GM12872 (cell line): ENCODE results near the gene SEL1L2.

Source experiments
- CTCF ChIP-seq: IDR thresholded peaks from 3 replicates; pipeline ENCODE4 v1.5.1; 2011; ENCODE audit warnings: low read depth, mild to moderate bottlenecking, low read length, moderate library complexity; ENCODE audit not compliant: insufficient read depth

SEL1L2 gene

DNA sequence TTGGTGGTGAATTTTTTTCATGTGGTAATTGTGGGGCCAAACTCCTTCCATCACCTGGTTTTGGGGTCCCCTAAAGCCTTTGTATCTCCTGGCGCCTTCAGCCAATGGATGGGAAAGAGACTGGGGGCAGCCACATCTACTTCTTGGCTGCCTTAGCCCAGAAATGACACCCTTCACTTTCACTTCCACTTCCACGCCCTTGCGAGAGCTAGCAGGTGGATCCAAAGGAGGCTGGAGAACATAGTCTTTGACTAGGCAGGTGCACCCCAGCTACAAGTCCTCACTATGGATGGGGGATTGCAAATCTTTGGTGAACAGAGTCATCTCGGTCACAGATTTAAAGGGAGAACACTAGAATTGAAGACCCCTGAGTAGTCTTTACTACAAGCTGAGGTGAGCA, 134.8 kb downstream of the SEL1L2 start:
- TF ChIP-seq CTCF, result no peak

DNA sequence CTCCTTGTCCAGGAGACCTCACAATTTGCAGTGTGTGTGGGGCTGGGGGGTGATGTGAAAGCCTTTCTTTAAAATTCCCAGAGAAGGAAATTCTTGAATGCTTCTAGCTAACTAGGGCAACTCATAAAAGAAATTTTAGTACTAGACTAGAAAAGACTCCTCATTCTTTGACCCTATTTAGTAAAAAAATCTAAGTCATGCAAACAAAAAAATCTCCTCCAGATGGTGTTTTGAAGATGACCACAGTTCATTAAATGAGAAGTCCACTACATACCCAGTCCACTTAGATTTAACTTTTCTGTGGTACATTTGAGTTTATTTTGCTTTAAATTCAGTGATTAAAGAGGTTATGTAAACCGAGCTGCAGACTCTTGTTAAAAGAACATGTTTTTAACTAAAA, 138.1 kb downstream of the SEL1L2 start:
- no peak for TF ChIP-seq CTCF

DNA sequence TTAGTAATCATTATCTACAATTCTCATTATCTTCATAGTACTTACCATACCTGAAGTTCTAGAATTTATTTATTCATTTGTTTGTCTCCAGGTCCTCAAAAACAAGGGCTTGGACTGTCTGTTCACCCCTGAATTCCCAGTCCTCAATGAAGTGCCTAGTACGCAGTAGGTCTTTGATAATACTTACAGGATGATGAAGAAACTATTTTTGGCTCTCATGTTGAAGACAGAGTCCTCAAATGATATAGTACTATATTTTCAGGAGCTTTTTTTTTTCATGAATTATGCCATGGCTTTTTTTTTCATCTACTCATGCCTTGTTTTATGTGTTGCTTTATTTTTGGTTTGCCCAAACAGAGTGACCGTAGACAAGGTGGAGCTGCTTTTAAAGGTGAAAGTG, 139.1 kb downstream of the SEL1L2 start:
- no peak for TF ChIP-seq CTCF

DNA sequence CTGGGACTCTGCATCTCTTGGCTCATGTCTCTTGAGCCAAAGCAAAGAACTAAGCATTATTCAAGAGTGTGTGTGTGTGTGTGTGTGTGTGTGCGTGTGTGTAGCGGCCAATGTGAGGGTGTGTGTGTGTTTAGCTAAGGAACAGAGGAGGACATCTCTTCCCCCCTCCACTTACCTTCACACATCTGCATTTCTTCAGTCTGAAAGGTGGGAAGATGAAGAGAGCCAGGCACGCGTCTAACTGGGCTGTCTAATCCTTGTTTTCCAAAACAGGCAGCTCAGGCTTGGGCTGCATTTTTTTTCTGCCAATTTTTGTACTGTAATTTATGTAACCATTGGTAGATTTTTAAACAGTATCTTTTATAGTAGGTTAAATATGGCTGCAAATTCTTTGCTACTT, 146.1 kb downstream of the SEL1L2 start:
- no peak for TF ChIP-seq CTCF

GRCh38 chr20:13841206-13841605, 149.2 kb downstream of the SEL1L2 start:
- TF ChIP-seq CTCF, result no peak

GRCh38 chr20:13840093-13840465, 150.3 kb downstream of the SEL1L2 start:
- TF ChIP-seq CTCF, result no peak

GRCh38 chr20:13839421-13840092, 150.9 kb downstream of the SEL1L2 start:
- no peak for TF ChIP-seq CTCF
